HepG2 (cell line): ENCODE results near the gene ZNF683. TPM values are rescaled to one million over a fixed set of nuclear protein-coding genes. Genes with fewer than 3 reads are reported as not detected.

Experiments
- GFI1 ChIP-seq: sonication (generic); formaldehyde crosslinking; IDR thresholded peaks from 2 replicates; pipeline ENCODE4 v1.5.0; 2020; ENCODE audit warnings: missing genetic modification reagents, mild to moderate bottlenecking, borderline replicate concordance
- JUND ChIP-seq: sonication (generic); formaldehyde crosslinking; IDR thresholded peaks from 2 replicates; pipeline ENCODE4 v1.8.0; 2022; ENCODE audit warnings: mild to moderate bottlenecking, missing genetic modification reagents
- MZF1 ChIP-seq: sonication (generic); formaldehyde crosslinking; IDR thresholded peaks from 2 replicates; pipeline ENCODE4 v1.8.1; 2023; ENCODE audit warnings: mild to moderate bottlenecking, missing genetic modification reagents, borderline replicate concordance
- NR3C1 ChIP-seq: sonication (generic); formaldehyde crosslinking; IDR thresholded peaks from 2 replicates; pipeline ENCODE4 v1.4.0; 2020; ENCODE audit warnings: missing genetic modification reagents
- RBAK ChIP-seq: sonication (generic); formaldehyde crosslinking; IDR thresholded peaks from 2 replicates; pipeline ENCODE4 v1.5.1; 2020; ENCODE audit warnings: mild to moderate bottlenecking, missing genetic modification reagents
- SOX13 ChIP-seq, 3 experiments: fragments of 450-650 bp in 1 of 3; sonication (generic) in 1 of 3; formaldehyde crosslinking in 1 of 3; IDR thresholded peaks in 2 of 3; conservative IDR thresholded peaks in 1 of 3; 2 replicates each; pipeline versions ENCODE4 v1.5.0 to v1.6.1; 2016 to 2020; ENCODE audit warnings: antibody characterized with exemption in 1 of 3, mild to moderate bottlenecking in 1 of 3, missing compliant biosample characterization in 1 of 3, missing genetic modification reagents in 1 of 3, moderate library complexity in 1 of 3
- ZMAT3 ChIP-seq: sonication (generic); formaldehyde crosslinking; conservative IDR thresholded peaks from 2 replicates; pipeline ENCODE4 v1.7.0; 2021; ENCODE audit warnings: missing genetic modification reagents
- ZNF547 ChIP-seq: sonication (generic); formaldehyde crosslinking; IDR thresholded peaks from 2 replicates; pipeline ENCODE4 v1.5.1; 2020; ENCODE audit warnings: mild to moderate bottlenecking, missing genetic modification reagents
- ZNF619 ChIP-seq: sonication (generic); formaldehyde crosslinking; IDR thresholded peaks from 2 replicates; pipeline ENCODE4 v1.4.0; 2020; ENCODE audit warnings: mild to moderate bottlenecking, missing genetic modification reagents
- ZNF720 ChIP-seq: sonication (generic); formaldehyde crosslinking; IDR thresholded peaks from 2 replicates; pipeline ENCODE4 v1.4.0; 2020; ENCODE audit warnings: missing genetic modification reagents
- polyA plus RNA-seq, 8 experiments: library from polyadenylated mRNA; depleted of rRNA in 3 of 8; stranded (reverse) in 7 of 8; unstranded in 1 of 8; fragments of >200 nt; fragmentation: Illumina TruSeq in 4 of 8; extraction: Trizol in 4 of 8; gene quantifications; 2 replicates each; pipeline versions ENCODE4 v1.2.1 to v1.2.3, GENCODE V29; 2011 to 2016; ENCODE audit warnings: low read depth in 4 of 8, missing spikeins in 1 of 8, mixed read lengths in 1 of 8; ENCODE audit not compliant: insufficient read depth in 1 of 8
- total RNA-seq, 5 experiments: library from RNA; depleted of rRNA; stranded (reverse); fragments of >200 nt; fragmentation: Illumina TruSeq; extraction: Trizol; gene quantifications; 2 replicates each; pipeline ENCODE4 v1.2.3, GENCODE V29; 2016; ENCODE audit warnings: low read depth in 1 of 5
- TF ChIP-seq, protein P1 (sequence below), 2 experiments: sonication (generic) in 1 of 2; formaldehyde crosslinking in 1 of 2; IDR thresholded peaks; 2 replicates each; pipeline versions ENCODE4 v1.6.1 to v1.9.0; 2014 to 2022; ENCODE audit warnings: antibody characterized with exemption in 1 of 2, borderline replicate concordance in 1 of 2, inconsistent platforms in 1 of 2, low read depth in 1 of 2, missing genetic modification reagents in 1 of 2
- TF ChIP-seq, protein P2 (sequence below): sonication (generic); formaldehyde crosslinking; IDR thresholded peaks from 2 replicates; pipeline ENCODE4 v1.8.1; 2023; ENCODE audit warnings: mild to moderate bottlenecking, moderate library complexity, missing genetic modification reagents
- TF ChIP-seq, protein P3 (sequence below): sonication (generic); formaldehyde crosslinking; conservative IDR thresholded peaks from 2 replicates; pipeline ENCODE4 v1.8.0; 2022; ENCODE audit warnings: missing genetic modification reagents
- TF ChIP-seq, protein P4 (sequence below): sonication (generic); formaldehyde crosslinking; IDR thresholded peaks from 2 replicates; pipeline ENCODE4 v1.4.0; 2020; ENCODE audit warnings: missing genetic modification reagents

Gene ZNF683
- total and polyA plus RNA-seq, 2 of the 13 experiments (the other 11 are each of a cell fraction or from before 2014, with no cell fraction given), result not detected

DNA sequence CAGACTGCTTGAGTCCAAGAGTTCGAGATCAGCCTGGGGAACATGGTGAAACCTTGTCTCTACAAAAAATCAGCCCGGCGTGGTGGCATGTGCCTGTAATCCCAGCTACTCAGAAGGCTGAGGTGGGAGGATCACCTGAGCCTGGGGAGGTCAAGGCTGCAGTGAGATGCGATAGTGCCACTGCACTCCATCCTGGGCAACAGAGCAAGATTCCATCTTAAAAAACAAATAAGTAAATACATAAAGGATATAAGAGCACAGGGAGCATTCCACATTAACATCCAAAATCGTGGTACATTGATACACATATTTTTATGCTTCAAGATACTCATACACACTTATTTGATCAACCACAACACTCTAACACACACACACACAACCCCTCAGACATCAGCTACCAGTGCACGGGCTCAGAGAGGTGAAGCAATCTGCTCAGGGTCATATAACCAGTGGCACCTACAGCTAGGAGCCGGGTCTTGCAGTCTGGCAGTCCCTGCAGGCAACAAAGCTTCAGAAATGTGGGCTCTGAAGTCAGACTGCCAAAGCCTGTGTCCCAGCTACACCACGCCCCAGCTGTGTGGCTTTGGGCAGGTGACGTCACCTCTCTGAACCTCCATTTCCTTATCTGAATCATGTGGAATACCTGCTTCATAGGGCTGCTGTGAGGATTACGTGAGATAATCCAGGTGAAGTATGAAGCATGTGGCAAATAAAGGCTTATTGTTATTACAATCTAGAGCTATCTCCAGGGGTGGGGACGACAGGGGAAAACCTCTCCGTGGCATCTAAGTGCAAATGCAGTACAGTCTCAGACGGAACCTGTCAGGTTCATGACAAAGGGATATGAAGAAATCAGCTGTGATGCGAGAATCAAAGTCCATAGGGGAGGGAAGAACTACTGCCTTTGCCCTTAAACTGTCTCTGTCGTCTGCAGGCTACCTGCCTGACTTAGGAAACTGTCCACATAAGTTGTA is 13.9 kb downstream of the ZNF683 start (continued):
- TF ChIP-seq, protein P1, sequence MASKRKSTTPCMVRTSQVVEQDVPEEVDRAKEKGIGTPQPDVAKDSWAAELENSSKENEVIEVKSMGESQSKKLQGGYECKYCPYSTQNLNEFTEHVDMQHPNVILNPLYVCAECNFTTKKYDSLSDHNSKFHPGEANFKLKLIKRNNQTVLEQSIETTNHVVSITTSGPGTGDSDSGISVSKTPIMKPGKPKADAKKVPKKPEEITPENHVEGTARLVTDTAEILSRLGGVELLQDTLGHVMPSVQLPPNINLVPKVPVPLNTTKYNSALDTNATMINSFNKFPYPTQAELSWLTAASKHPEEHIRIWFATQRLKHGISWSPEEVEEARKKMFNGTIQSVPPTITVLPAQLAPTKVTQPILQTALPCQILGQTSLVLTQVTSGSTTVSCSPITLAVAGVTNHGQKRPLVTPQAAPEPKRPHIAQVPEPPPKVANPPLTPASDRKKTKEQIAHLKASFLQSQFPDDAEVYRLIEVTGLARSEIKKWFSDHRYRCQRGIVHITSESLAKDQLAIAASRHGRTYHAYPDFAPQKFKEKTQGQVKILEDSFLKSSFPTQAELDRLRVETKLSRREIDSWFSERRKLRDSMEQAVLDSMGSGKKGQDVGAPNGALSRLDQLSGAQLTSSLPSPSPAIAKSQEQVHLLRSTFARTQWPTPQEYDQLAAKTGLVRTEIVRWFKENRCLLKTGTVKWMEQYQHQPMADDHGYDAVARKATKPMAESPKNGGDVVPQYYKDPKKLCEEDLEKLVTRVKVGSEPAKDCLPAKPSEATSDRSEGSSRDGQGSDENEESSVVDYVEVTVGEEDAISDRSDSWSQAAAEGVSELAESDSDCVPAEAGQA (IDR thresholded peaks at IDR 0.05; ENCODE audit: low read depth), result peak; percentile 63; the same call in 1 of the 2 replicates
- TF ChIP-seq, protein P1 (CRISPR knock-in tag; IDR thresholded peaks at IDR 0.05; ENCODE audit: borderline replicate concordance), result no peak
- TF ChIP-seq, protein P2, sequence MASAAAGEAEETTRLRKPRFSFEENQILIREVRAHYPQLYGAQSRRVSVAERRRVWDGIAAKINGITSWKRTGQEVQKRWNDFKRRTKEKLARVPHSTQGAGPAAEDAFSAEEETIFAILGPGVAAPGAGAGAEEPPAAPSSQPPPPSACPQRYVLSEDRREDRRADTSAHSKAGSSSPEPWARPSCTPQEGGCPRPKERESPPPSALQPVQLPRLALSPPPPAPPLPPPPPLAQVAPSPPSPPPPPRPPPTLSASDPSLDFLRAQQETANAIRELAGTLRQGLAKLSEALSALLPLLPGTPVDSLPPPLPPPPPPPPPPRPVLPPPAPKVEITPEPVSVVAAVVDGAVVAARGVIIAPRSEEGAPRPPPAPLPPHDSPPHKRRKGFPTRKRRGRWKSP (CRISPR knock-in tag), result no peak
- TF ChIP-seq ZMAT3 (CRISPR knock-in tag) (no peak), ZNF720 (CRISPR knock-in tag) (no peak), MZF1 (CRISPR knock-in tag) (no peak), ZNF619 (CRISPR knock-in tag) (no peak), RBAK (CRISPR knock-in tag) (no peak), SOX13 (IDR thresholded peaks at IDR 0.05) (no peak), SOX13 (CRISPR knock-in tag; conservative IDR thresholded peaks at IDR 0.05 in 1 of 2, IDR thresholded peaks at IDR 0.05 in 1 of 2) (peak in 1 of 2 experiments; percentile 68; a peak in 2 of 4 replicates), ZNF547 (CRISPR knock-in tag) (no peak), NR3C1 (CRISPR knock-in tag) (no peak), JUND (CRISPR knock-in tag) (peak; percentile 78; the same call in 1 of the 2 replicates), GFI1 (CRISPR knock-in tag) (no peak)
- TF ChIP-seq, protein P3, sequence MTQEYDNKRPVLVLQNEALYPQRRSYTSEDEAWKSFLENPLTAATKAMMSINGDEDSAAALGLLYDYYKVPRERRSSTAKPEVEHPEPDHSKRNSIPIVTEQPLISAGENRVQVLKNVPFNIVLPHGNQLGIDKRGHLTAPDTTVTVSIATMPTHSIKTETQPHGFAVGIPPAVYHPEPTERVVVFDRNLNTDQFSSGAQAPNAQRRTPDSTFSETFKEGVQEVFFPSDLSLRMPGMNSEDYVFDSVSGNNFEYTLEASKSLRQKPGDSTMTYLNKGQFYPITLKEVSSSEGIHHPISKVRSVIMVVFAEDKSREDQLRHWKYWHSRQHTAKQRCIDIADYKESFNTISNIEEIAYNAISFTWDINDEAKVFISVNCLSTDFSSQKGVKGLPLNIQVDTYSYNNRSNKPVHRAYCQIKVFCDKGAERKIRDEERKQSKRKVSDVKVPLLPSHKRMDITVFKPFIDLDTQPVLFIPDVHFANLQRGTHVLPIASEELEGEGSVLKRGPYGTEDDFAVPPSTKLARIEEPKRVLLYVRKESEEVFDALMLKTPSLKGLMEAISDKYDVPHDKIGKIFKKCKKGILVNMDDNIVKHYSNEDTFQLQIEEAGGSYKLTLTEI (CRISPR knock-in tag), result no peak
- TF ChIP-seq, protein P4, sequence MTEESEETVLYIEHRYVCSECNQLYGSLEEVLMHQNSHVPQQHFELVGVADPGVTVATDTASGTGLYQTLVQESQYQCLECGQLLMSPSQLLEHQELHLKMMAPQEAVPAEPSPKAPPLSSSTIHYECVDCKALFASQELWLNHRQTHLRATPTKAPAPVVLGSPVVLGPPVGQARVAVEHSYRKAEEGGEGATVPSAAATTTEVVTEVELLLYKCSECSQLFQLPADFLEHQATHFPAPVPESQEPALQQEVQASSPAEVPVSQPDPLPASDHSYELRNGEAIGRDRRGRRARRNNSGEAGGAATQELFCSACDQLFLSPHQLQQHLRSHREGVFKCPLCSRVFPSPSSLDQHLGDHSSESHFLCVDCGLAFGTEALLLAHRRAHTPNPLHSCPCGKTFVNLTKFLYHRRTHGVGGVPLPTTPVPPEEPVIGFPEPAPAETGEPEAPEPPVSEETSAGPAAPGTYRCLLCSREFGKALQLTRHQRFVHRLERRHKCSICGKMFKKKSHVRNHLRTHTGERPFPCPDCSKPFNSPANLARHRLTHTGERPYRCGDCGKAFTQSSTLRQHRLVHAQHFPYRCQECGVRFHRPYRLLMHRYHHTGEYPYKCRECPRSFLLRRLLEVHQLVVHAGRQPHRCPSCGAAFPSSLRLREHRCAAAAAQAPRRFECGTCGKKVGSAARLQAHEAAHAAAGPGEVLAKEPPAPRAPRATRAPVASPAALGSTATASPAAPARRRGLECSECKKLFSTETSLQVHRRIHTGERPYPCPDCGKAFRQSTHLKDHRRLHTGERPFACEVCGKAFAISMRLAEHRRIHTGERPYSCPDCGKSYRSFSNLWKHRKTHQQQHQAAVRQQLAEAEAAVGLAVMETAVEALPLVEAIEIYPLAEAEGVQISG, result no peak; the same call in 1 of the 2 replicates
